LNCAP (cell line): ENCODE data around the gene CCT6B.

Source experiments
- TF ChIP-seq, protein P1 (sequence below): fragments of 450-650 bp; IDR thresholded peaks from 2 replicates; pipeline ENCODE4 v1.5.1; 2017; ENCODE audit warnings: mild to moderate bottlenecking

CCT6B gene

DNA sequence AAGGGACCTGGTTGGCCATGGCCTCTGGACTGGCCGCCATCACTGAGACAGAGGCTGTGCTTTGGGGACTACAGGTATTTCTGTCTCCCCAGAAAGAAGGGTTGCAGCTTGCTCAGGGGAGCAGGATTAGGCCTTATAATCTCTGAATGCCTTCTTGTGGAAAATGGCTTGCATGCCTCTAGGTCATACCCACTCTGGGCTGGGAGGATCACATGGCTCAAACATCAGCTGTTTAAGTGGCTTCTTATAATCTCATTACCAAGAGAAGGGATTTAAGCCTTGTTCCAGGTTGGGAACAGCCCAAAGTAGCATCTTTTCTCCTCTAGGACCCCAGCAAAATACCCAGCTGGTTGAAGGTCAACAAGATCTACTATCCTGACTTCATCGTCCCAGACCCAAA, 38.2 kb upstream of the CCT6B start:
- TF ChIP-seq, protein P1, sequence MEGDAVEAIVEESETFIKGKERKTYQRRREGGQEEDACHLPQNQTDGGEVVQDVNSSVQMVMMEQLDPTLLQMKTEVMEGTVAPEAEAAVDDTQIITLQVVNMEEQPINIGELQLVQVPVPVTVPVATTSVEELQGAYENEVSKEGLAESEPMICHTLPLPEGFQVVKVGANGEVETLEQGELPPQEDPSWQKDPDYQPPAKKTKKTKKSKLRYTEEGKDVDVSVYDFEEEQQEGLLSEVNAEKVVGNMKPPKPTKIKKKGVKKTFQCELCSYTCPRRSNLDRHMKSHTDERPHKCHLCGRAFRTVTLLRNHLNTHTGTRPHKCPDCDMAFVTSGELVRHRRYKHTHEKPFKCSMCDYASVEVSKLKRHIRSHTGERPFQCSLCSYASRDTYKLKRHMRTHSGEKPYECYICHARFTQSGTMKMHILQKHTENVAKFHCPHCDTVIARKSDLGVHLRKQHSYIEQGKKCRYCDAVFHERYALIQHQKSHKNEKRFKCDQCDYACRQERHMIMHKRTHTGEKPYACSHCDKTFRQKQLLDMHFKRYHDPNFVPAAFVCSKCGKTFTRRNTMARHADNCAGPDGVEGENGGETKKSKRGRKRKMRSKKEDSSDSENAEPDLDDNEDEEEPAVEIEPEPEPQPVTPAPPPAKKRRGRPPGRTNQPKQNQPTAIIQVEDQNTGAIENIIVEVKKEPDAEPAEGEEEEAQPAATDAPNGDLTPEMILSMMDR, result no peak

GRCh38 chr17:34998205-34998604, 36.9 kb upstream of the CCT6B start:
- TF ChIP-seq, protein P1, result peak; percentile 67

DNA sequence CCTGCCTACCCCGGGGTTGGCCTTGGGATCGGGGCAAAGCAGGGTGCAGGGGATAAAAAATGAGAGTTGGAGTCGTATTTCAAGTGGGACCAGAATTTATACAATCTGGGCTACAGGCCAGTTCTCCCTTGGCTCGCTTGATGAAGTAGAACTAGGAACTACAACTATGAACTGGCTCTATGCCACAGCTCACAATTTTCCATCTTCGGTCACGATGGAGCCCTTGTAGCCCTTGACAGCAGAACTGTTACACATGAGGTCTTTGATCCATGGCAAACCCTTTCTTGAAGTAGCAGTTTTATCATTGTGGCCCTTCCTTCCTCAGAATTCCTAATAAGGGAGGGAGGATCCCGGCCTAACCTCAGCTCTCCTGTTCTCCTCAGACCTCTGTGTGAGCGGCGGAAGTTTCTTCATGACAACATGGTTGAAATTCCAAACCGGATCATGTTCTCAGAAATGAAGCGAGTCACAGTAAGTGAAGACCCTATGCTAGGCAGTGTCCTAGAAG, 36.1 kb upstream of the CCT6B start:
- TF ChIP-seq, protein P1, result no peak

DNA sequence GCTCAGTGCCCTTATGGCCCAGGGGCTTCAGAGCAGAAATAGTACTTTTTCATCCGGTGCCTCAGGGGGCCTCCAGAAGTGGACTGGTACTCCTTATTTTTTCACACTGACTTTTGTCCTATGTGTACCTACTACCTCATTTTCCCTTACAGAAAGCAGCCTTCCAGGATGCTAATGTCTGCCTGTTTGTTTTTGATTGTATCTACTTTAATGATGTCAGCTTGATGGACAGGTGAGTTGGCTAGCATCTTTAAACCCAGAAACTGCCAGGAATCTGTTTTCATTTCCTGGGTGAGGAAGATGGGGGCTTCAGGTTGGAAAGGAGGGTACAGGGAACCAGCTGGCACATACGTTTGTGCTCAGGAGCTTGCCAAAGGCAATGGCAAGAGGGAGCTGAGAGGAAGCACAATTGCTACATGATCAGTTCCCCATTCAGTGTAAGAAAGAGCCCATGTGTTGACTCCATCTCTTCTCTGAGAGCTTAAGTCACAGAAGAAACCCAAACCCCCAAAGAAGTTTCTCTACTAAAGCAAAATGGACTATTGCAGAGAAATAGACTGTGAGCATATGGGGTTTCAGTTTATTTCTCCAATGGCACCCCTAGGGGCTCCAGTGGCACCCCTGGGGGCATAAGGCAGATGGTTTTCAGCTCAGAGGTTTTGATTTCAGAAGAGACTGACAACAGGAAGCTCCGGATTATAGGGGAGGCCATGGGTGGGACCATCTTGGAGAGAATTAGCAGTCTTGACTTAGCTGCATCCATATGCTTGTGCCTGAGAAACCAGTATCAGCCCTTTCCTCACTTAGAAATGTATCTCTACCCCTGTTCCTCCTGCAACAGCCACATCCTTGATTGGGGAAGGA, 35.4 kb upstream of the CCT6B start:
- TF ChIP-seq, protein P1, result no peak

DNA sequence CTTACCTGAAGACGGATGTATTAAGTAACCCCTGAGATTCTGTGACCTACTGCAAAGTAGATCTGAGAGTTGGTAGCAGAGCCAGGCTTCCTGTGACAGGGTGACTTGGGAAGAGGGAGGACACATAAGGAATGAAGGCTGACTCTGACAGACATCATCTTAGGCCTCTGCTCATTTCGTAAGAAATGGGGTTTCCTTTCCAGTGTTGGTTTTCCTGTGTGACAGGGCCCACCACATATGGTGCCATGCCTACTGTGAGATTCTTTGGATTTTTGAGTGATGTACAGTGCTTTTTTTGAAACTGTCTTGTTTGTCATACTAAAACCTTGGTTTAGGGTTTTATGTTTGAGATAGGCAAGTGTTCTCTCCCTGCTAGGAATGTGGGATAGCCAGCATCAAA, 31.8 kb upstream of the CCT6B start:
- TF ChIP-seq, protein P1, result no peak

- TF ChIP-seq, protein P1, result no peak
These were observed 30.3 kb upstream of the CCT6B start for GRCh38 chr17:34991606-34992005.

GRCh38 chr17:34990921-34991365, 29.7 kb upstream of the CCT6B start:
- TF ChIP-seq, protein P1, result no peak
